Heart left ventricle (tissue), 16 donors: ENCODE measurements around the gene KCNJ18. TPM values are rescaled to one million over a fixed set of nuclear protein-coding genes. Genes with fewer than 3 reads are reported as not detected.
A peak's percentile ranks its signal among the peaks of the same experiment; 100 is the strongest.
"Not testable (repeated sequence)": the region's sequence is repeated elsewhere in the genome, so short reads cannot be mapped to it uniquely, and the experiment has no call there.

Source experiments
- ATAC-seq, 4 donors: fragments of 200-7000 bp; cut with Tn5 transposase; one replicate each; pipeline ENCODE4 v1.9.1; 2020 to 2022; ENCODE audit warnings: moderate library complexity in 4 of 4, mild to moderate bottlenecking in 3 of 4, moderate number of reproducible peaks in 1 of 4
- DNase-seq, 5 donors: peaks; one replicate each; pipeline ENCODE4 v3.0.0-alpha.2; 2020
- H3K27ac ChIP-seq, 12 donors: fragments of 200-600 bp; sonication (generic) in 4 of 12; one replicate each; pipeline versions ENCODE4 v1.5.0 to v1.8.0; 2016 to 2022; ENCODE audit warnings: mild to moderate bottlenecking in 2 of 12
- H3K27me3 ChIP-seq, 9 donors: fragments of 200-600 bp; sonication (generic) in 2 of 9; one replicate each; pipeline versions ENCODE4 v1.5.1 to v1.8.0; 2016 to 2022; ENCODE audit warnings: mild to moderate bottlenecking in 3 of 9
- H3K36me3 ChIP-seq, 9 donors: fragments of 200-600 bp; sonication (generic) in 2 of 9; one replicate each; pipeline versions ENCODE4 v1.5.0 to v1.8.0; 2018 to 2022; ENCODE audit warnings: mild to moderate bottlenecking in 2 of 9
- H3K4me1 ChIP-seq, 12 donors: fragments of 200-600 bp; sonication (generic) in 4 of 12; one replicate each; pipeline versions ENCODE4 v1.5.0 to v1.8.0; 2016 to 2022; ENCODE audit warnings: mild to moderate bottlenecking in 3 of 12
- H3K4me3 ChIP-seq, 12 donors: fragments of 200-600 bp; sonication (generic) in 4 of 12; one replicate each; pipeline versions ENCODE4 v1.5.0 to v1.8.0; 2017 to 2022; ENCODE audit warnings: mild to moderate bottlenecking in 9 of 12, moderate library complexity in 4 of 12
- H3K9me3 ChIP-seq, 12 donors: fragments of 200-600 bp; sonication (generic) in 4 of 12; one replicate each; pipeline versions ENCODE4 v1.5.0 to v1.8.0; 2016 to 2022; ENCODE audit warnings: mild to moderate bottlenecking in 1 of 12
- CTCF ChIP-seq, 12 donors: fragments of 200-600 bp; sonication (generic) in 4 of 12; IDR thresholded peaks; one replicate each; pipeline versions ENCODE4 v1.5.0 to v1.8.0; 2018 to 2022; ENCODE audit warnings: antibody characterized with exemption in 12 of 12, mild to moderate bottlenecking in 5 of 12
- POLR2A ChIP-seq, 2 donors: fragments of 450-650 bp; IDR thresholded peaks; one replicate each; pipeline ENCODE4 v1.6.1; 2017; ENCODE audit warnings: antibody characterized with exemption in 2 of 2, mild to moderate bottlenecking in 2 of 2, moderate library complexity in 2 of 2
- WGBS, 4 donors: extraction: QIAGEN DNeasy Blood & Tissue Kit in 2 of 4; methylation state at CpG; one replicate each; pipeline versions ENCODE4 v1.1.5 to v1.1.7; 2013 to 2018; 5-methylcytosine and 5-hydroxymethylcytosine counted together
- intact Hi-C, 10 donors: fragments of 100-400 bp; cut with DNase I; formaldehyde crosslinking; loops; one replicate each; pipeline versions ENCODE4 v1.11.1 to v1.14.2; 2022
- polyA plus RNA-seq, 2 donors: library from polyadenylated mRNA; stranded (reverse); fragments of 200-250 nt; gene quantifications; one replicate each; pipeline ENCODE4 v1.2.3, GENCODE V29; 2013
- total RNA-seq, 9 donors: library from RNA; depleted of rRNA in 2 of 9; stranded (reverse); fragments of >200 nt in 2 of 9; fragmentation: NEBNext Ultra II Directional in 3 of 9; extraction: Animal tissue kit (Norgen Biotek cat#: 25700) in 3 of 9; gene quantifications; one replicate each; pipeline versions ENCODE4 v1.1.0 to v1.2.4, GENCODE V29; 2016 to 2023
- donor health status: ischemic (EF 13 %, LVEDD 7.1; RV severe dilation, severe dysfunction).
- donor health status: healthy with polysubstance abuse.
- donor health status: DM: no; HTN: yes; CAD: no.
- donor health status: DM: no; HTN: no; CAD: no.
- donor health status: ischemic (EF 25% LVEDD 6.9; RV normal size, moderate dysfunction).
- donor health status: ischemic (EF 25% LVEDD 5.7; RV mildly dilated, moderate dysfunction).
- donor health status: healthy.
- donor health status: DM: yes; HTN: yes; CAD: no.
- donor health status: ischemic (EF 35%, LVEDD 5.7; RV mildly dilated, moderate dysfunction).
- donor health status: nonischemic (EF 11% LVEDD 7.7; RV severe dilation, severe dysfunction).
- donor health status: DM: yes; HTN: yes; CAD: no.
- donor health status: PGD.
- donor health status: ischemic (EF 29% LVEDD 5.4; RV normal size, mild dysfunction).
- donor health status: nonischemic (EF 23%, LVEDD 6.1; RV moderate dilation, normal function).

The KCNJ18 gene
- total and polyA plus RNA-seq, 11 donors, result not detected

DNA sequence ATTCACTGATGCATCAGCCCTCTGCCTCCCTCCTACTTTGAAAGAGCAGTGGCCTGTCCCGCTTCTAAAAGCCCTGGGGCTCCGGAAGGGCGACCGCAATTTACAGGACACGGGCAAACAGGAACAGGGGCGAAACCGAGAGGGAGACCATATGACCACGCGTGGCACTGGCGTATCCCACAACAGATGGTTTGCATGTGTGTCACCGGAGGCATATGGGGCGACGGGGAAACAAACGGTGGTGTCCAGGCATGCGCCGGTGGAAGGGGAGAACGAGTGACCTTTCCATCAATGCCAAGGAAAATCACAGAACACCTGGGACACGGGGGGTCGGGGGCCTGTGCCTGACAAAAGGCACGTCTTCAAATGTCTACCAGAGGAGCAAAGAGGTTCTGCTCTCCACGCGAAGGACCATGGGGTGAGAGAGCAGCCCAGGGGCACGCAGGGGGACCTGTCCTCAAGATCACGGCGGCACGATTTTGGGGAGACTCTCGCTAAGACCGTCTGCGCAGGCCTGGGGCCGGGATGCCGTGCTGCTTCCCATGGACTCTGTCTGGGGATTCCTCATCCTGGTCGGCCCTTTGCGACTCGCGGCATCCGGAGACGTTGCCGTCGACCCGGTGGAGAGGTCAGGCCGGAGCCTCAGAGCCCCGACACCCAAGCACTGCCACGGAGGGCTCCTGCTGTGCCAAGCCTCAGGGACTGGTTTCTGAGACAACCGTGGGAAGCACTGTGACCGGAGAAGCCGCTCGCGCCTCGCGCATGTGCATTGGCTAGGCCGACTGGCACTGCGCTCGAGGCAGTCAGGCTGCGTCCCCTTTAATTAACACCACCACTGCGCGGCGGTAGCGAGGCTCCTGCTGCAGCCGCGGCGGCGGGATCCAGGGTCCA is 12.8 kb upstream of the KCNJ18 start:
- TF ChIP-seq CTCF (IDR thresholded peaks at IDR 0.05) (no peak), POLR2A (IDR thresholded peaks at IDR 0.05) (no peak)
- Histone ChIP-seq H3K9me3 (no peaks in the 10 kb centered on the region), H3K36me3 (no peaks in the 10 kb centered on the region), H3K4me3 (no peak overlapping the region), H3K27ac (no peak overlapping the region), H3K27me3 (peaks cover 0 to 25% (median 0%) of the 10 kb centered on the region in 9 donors), H3K4me1 (no peaks in the 10 kb centered on the region)
- no peak for ATAC-seq
- WGBS, 4 donors, result 59 to 91% (median 75%) methylated on average over 56 to 62 of the region's 62 CpGs
- intact Hi-C loops, result no loop called here
- no peak for DNase-seq

DNA sequence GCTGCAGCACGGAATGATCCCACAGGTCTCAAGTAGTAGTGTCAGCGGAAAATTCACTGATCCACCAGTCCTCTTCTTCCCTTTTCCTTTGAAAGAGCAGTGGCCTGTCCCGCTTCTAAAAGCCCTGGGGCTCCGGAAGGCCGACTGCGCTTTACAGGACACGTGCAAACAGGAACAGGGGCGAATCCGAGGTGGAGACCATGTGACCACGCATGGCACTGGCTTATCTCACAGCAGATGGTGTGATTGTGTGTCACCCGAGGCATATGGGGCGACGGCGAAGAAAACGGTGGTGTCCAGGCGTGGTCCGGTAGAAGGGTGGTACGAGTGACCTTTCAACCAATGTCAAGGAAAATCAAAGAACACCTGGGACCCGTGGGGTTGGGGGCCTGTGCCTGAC is 12.0 kb upstream of the KCNJ18 start:
- 79 to 86% (median 79%) methylated on average over 19 of the region's 19 CpGs for WGBS, 4 donors

DNA sequence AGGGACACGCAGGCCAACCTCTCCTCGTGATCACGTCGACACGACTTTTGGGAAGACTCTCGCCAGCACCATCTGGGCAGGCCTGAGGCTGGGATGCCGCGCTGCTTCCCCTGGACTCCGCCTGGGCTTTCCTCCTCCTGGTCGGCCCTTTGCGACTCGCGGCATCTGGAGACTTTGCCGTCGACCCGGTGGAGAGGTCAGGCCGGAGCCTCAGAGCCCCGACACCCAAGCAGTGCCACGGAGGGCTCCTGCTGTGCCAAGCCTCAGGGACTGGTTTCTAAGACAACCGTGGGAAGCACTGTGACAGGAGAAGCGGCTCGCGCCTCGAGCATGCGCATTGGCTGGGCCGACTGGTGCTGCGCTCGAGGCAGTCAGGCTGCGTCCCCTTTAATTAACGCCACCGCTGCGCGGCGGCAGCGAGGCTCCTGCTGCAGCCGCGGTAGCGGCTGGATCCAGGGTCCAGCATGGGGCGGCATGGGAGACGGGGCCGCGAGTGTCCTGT is 11.4 kb upstream of the KCNJ18 start:
- H3K36me3 ChIP-seq, H3K4me3 ChIP-seq, H3K9me3 ChIP-seq, H3K27ac ChIP-seq, intact Hi-C loops, H3K4me1 ChIP-seq, ATAC-seq: not testable (repeated sequence)
- H3K27me3 ChIP-seq, result peaks cover 0 to 12% (median 0%) of the 10 kb centered on the region in 9 donors
- peak in 1 of 5 donors; percentile 59 for DNase-seq
- WGBS, 4 donors, result 57 to 83% (median 67%) methylated on average over 42 of the region's 42 CpGs

More for the DNA sequence above, 12.0 kb upstream of the KCNJ18 start:
- H3K27ac ChIP-seq, result no peak overlapping the region
- no peaks in the 10 kb centered on the region for H3K9me3 ChIP-seq
- DNase-seq (peak in 1 of 5 donors; percentile 67), ATAC-seq (no peak)
- H3K4me3 ChIP-seq, result no peak overlapping the region
- TF ChIP-seq CTCF (IDR thresholded peaks at IDR 0.05) (no peak), POLR2A (IDR thresholded peaks at IDR 0.05) (no peak)
- no peaks in the 10 kb centered on the region for H3K4me1 ChIP-seq
- no peaks in the 10 kb centered on the region for H3K36me3 ChIP-seq
- H3K27me3 ChIP-seq, result peaks cover 0 to 17% (median 0%) of the 10 kb centered on the region in 9 donors
- intact Hi-C loops, result no loop called here

GRCh38 chr17:21681576-21681975 is 10.7 kb upstream of the KCNJ18 start:
- H3K9me3 ChIP-seq, DNase-seq, intact Hi-C loops, H3K27ac ChIP-seq, H3K36me3 ChIP-seq, ATAC-seq, H3K4me3 ChIP-seq, H3K4me1 ChIP-seq: not testable (repeated sequence)
- H3K27me3 ChIP-seq, result peaks cover 0 to 19% (median 0%) of the 10 kb centered on the region in 9 donors
- WGBS, 4 donors, result 79 to 87% (median 80%) methylated on average over 18 to 20 of the region's 20 CpGs

GRCh38 chr17:21682130-21682529 is 10.2 kb upstream of the KCNJ18 start:
- intact Hi-C loops, H3K36me3 ChIP-seq, H3K4me3 ChIP-seq, H3K9me3 ChIP-seq, ATAC-seq, H3K4me1 ChIP-seq, H3K27ac ChIP-seq: not testable (repeated sequence)
- WGBS, 4 donors, result 78 to 90% (median 86%) methylated on average over 23 to 35 of the region's 36 CpGs
- peaks cover 0 to 19% (median 0%) of the 10 kb centered on the region in 9 donors for H3K27me3 ChIP-seq
- DNase-seq, result peak in 1 of 5 donors; percentile 55

GRCh38 chr17:21683142-21683712 is 9.1 kb upstream of the KCNJ18 start:
- WGBS, 4 donors, result 73 to 91% (median 79%) methylated on average over 11 to 41 of the region's 46 CpGs; no CpG with 5 or more reads in 1 of the 4 donors
- ATAC-seq, H3K27ac ChIP-seq, intact Hi-C loops, H3K4me1 ChIP-seq, H3K4me3 ChIP-seq, H3K9me3 ChIP-seq, H3K36me3 ChIP-seq: not testable (repeated sequence)
- peak in 1 of 5 donors; percentile 54 for DNase-seq
- H3K27me3 ChIP-seq, result peaks cover 0 to 20% (median 0%) of the 10 kb centered on the region in 9 donors

GRCh38 chr17:21683897-21684296 is 8.4 kb upstream of the KCNJ18 start:
- H3K4me3 ChIP-seq, intact Hi-C loops, ATAC-seq, H3K36me3 ChIP-seq, H3K27ac ChIP-seq, H3K9me3 ChIP-seq, H3K4me1 ChIP-seq: not testable (repeated sequence)
- peaks cover 0 to 17% (median 0%) of the 10 kb centered on the region in 9 donors for H3K27me3 ChIP-seq
- DNase-seq, result peak in 1 of 5 donors; percentile 38
- WGBS, 4 donors, result 79 to 84% (median 80%) methylated on average over 14 to 18 of the region's 18 CpGs

DNA sequence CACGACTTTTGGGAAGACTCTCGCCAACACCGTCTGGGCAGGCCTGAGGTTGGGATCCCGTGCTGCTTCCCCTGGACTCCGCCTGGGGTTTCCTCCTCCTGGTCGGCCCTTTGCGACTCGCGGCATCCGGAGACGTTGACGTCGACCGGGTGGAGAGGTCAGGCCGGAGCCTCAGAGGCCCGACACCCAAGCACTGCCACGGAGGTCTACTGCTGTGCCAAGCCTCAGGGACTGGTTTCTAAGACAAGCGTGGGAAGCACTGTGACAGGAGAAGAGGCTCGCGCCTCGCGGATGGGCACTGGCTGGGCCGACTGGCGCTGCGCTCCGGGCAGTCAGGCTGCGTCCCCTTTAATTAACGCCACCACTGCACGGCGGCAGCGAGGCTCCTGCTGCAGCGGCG is 7.9 kb upstream of the KCNJ18 start:
- H3K9me3 ChIP-seq, H3K4me1 ChIP-seq, intact Hi-C loops, H3K36me3 ChIP-seq, H3K4me3 ChIP-seq, ATAC-seq, H3K27ac ChIP-seq, DNase-seq: not testable (repeated sequence)
- H3K27me3 ChIP-seq, result peaks cover 0 to 14% (median 0%) of the 10 kb centered on the region in 9 donors
- 93 to 95% (median 93%) methylated on average over 14 to 27 of the region's 33 CpGs for WGBS, 4 donors
